IPS DF 4.7 (cell line): ENCODE measurements around the gene LAMP2.

ENCODE experiments used
- DNase-seq: peaks from one replicate; pipeline ENCODE4 v3.0.0-alpha.2; 2013; ENCODE audit warnings: low spot score; ENCODE audit errors: extremely low read depth

The LAMP2 gene

DNA sequence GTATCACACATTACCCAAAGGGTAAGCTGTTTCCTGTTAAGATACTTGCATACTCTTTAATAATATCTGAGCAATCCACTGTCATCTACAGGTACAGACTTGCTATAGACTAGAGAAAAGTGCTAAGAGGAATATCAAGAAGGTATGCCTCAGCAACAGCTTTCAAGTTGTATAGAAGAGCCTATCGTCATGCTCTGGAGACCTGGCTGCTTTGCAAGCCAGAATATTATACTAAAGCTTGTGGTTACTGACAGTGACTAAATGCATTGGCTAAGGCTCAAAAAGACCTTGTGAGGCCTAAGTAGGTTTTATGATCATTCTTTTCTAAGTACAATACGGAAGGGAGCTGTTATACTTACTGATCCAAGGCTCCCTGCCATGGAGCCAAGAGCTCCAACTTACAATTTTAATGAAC, 11.3 kb downstream of the LAMP2 start:
- DNase-seq, result no peak

DNA sequence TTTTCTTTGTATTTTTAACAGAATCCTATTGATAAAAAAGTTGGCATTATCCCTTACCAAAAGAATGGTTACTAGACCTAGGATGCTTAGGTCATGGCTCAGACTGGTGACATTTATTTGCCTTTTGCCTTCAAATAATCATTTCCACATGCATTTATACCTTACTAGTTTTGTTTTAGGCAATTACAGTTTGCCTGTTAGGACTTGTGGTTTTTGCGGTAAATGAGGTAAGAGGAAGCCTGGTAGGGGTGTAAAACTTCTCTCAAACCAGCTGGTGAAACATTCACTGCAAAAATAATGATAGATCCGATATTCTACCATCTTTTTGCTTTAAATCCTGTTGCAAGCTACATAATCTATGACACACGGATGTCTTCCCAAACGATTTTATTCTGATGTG, 12.1 kb downstream of the LAMP2 start:
- no peak for DNase-seq

DNA sequence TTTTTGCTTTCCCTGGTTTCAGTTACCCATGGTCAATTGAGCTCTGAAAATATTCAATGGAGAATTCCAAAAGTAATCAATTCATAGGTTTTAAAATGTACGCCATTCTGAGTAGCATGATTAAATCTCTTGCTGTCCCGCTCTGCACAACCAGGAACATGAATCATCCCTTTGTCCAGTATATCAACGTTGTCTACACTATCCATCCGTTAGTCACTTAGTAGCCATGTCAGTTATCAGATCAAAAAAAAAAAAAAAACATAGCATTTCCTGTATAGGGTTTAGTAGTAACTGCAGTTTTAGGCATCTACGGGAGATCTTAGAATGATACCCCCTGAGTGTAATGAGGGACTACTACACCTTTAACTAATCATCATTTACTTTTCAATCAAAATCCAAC, 15.1 kb downstream of the LAMP2 start:
- DNase-seq, result no peak

DNA sequence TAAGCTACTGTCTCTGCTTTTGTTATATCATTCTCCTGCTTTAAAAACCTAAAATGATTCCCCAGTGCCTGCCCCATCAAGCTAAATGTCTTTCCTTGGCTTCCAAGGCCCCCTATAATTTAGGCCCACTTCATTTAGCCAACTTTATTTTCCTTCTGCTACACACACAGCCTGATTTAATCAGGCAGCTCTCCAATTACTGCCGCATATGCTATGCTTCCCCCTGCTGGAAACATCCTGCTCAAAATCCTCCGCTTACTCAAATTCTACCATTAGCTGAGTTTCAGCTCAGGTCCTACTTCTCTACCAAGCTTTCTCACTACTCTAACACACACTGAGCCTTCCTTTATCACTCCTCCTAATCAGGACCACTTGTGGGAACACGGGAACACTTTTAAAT, 17.0 kb downstream of the LAMP2 start:
- no peak for DNase-seq

DNA sequence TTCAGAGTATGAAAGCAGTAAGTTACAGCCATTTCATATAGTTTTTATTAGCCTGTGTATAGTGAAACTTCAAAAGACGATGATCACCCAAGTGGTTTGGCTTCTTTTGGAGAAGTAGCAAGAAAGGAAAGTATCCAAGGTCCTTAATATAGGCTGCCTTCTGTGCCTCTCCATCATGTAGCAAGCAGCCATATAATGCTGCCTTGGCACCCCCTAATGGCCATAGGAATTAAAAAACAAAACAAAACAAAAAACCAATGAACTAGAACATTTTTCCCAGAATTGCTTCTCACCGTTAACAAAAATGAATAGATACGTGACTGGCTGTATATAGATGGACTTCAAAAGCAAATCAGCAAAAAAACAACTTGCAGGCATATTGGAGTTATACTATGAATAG, 18.9 kb downstream of the LAMP2 start:
- DNase-seq, result no peak

DNA sequence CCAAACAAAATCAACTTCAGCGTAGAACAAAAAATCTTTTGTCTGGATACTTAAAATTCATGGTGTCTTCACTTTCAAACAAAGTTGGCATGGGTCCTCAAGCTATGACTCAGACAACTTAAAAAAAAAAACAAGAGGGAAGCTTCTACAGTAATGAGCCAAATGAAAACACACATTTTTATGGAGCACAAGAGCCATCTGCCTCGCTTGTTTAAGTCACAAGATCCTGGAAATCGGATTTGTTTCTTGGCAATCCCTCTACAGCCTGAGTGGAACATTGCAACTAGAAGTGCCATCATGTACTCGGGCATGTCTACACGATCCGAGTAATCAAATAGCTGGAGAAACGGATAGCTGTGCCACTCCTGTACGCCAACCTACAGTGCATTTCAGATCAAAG, 22.6 kb downstream of the LAMP2 start:
- DNase-seq, result no peak

DNA sequence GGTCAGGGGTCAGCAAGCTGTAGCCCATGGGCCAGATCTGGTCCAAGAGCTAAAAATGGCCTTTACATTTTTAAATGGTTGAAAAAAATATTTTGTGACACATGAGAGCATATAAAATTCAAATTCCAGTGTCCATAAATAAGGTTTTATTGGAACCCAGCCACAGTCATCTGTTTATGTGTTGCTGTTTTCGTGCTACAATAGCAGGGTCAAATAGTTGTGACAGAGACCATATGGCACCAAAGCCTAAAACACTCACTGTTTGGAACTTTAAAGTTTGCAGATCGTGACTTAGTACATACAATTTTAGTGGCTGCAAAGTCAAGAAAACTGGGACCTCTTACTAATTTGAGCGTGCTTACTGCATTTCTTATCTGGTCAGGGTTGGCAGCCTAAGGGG, 29.2 kb downstream of the LAMP2 start:
- DNase-seq, result no peak

DNA sequence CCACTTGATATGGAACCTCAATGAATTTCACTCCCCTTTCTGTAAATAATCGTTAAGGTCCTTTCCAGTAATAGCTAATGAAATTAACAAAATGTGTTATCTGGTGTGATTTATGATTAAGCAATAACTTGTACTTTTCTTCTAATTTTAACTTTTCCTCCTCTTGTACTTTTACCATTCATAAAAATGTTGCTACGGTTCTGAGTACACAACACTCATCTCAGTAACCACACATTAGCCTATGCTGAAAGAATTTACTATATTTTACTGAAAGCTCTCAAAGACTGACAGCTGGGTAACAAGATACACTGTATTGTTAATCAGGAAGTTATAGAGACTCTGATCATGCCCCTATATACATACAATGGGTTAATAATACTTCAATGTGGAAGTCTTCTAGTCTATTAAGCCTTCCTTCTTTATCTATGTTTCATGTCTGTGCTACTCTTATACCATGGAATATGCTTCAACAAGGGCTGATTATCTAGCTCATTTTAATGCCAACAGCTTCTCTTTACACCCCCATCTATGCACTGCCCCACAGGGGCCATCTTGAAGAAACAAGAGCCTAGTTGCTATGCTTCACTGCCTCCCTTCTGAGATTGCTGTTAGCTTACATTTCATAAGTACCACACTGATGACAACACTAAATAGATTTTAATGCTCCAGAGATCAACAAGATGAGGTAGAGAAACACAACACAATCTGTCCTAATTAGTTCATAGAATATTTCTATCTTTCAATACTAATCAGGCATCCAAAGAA, 39.1 kb downstream of the LAMP2 start:
- no peak for DNase-seq

DNA sequence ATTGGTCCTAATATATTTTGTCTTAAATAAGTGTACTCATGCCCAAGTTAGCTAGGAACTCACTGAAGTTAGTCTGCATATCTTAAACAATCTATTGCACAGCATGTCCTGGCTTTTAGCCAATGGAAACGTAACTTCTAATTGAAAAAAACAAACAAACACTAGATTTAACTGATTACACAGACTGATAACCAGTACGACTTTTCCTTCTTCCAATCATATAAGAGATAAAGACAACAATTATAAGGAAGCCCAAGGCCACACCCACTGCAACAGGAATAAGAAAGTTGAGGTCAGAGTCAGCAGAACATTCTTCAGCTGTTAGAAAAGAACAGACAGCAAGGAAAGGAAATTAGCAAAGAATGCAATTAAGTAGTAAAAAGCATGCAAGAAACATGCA, 40.8 kb downstream of the LAMP2 start:
- DNase-seq, result no peak

DNA sequence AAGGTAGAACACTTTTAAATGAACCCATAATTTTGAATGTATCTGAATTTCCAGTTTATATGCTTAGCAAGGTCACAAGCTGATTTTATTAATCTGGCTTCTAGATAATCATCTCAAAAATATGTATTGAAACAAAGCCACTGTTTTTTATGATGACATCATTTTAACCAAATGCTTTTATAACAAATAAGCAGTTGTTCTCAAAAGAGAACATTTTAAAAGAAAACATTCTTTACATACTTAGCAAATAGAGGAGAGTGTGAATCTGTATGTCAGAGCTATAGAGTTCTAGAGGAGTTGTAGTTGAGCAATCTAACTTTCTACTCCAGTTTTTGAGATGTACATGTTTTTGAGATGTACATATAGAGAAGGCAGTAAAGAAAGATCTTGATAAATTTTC, 42.5 kb downstream of the LAMP2 start:
- DNase-seq, result no peak

DNA sequence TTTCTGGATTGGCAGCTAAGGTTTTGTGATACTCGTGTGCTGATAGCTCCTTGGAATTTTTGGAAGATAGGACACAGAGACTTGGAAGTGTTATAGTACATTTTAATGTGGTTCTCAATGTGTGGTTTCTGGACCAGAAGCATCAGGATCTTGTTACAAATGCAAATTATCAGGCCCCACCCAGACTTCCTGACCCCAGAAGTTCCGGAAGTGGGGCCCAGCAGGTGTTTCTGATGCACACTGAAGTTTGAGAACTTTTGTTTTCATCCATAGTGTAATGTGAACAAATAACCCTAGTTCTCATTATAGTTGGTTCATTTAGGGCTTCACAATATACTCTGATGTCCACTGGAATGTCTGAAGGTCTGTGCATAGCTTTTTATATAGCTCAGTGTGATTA, 49.6 kb downstream of the LAMP2 start:
- DNase-seq, result no peak

DNA sequence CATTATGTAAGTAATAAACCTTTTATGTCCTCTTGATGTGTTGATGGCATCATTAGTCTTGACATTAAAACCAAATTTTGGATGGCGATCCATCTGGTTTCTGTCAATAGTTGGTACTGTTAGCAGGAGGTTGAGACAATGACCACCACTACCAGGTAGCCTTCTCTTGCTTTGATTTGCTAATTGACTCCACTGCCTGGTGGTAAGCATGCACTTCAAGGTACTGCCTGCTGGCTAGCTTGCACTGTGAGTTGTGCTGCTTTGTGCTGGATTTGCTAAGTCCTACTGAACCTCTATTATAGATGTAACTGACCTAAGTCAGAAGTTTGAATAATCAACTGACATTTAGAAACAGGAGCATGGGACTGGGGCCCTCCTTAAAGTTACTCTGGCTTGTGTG, 60.9 kb downstream of the LAMP2 start:
- no peak for DNase-seq

DNA sequence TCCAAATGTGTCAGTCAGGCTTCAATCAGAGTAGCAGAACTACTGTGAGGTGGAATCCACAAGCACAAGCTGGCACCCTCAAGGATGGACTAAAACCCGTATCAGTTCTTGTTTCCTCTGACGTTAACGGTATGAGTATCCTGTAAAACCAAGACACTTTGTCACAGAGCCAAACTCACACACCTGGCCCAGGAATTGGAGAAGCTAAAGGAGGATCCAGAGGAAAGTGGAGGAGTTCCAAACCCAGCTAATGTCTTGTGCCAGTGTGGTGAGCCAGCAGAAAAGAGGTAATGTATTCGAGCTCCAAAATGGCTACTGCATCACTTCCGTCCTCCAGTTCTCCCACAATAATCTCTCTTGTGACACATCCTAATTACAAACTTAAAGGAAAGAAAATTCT, 62.5 kb downstream of the LAMP2 start:
- no peak for DNase-seq

DNA sequence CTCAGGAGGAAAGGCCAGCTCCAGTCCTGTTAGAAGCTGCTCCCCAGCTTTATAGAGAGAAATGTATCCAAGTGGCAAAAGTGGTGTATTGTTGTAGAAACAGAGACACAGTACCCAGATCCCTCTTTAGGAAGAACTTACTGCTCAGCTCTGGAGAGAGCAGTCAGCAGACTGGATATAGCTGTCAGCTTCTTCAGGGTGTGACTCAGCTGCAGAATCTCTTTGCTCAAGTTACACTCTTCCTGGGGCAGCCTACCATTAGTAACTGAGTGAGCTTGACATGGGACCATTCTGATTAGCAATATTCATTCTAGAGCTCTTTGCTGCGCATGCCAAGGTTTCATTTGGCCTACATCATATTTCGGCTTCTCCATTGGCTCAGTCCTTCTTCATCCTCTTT, 66.7 kb downstream of the LAMP2 start:
- no peak for DNase-seq

DNA sequence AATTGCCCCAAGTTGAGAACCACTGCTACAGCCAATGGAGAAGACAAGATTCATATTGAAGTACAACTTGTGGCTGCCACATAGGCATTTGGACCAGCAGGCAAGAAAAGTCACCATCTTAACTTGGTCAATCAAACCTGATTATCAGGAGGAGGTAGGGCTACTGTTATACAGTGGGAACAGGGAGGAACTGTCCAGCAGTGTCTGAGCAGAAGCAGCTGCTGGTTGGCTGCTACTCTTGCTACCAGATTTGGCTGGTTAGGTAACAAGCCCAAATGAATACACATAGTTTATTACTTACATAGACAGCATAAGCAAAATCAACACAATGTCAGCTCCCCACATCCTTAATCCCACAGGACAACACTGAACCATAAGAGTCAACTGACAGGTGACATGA, 67.8 kb downstream of the LAMP2 start:
- no peak for DNase-seq

DNA sequence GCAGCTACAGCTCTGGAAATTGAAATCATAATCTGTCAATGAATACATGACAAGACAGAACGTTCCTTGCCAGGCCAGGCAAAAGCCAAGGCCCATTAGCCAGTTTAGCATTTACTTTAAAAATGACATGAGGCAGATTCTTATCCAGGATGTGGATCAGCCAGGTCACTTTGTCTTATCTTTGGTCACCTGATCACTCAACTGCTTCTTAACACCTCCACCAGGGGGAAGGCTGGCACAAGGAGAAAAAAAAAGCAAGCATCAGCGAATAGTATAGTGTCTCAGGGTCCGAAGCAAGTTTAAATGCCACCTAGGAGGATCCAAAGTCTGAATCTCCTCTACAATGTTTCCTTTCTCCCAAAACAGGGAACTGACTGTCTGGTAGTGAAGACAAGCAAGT, 88.4 kb downstream of the LAMP2 start:
- peak; percentile 9 for DNase-seq

DNA sequence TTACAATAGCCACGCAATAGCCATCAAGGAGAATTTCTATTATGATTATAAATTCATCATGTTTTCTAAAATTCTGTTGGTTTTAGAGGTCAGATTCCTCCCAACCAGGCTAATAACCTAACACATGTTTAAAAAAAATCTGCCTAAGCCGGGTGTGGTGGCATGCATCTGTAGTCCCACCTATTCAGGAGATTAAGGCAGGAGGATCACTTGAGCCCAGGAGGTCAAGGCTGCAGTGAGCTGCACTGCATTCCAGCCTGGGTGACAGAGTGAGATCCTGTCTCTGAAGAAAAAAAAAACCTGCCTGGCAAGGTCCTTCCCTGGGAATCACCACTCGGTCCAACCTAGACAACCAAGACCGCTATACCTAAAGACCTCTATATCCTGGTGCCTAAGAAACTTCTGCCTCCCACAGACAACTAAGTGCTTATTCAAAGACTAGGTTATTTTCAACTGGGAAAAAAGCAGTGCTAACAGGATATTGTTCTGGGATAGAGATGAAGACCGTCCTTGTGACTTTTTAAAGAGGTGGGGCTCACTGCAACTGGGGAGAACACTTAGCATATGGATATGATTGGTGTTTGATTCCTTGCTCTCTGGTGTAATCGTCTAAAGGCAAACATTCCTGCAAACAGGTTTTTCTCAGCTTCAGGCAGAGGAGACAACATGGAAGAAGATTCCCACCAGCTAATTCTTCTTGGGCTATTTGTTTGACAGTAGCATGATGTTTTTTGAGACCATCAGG, 89.0 kb downstream of the LAMP2 start:
- DNase-seq, result no peak

DNA sequence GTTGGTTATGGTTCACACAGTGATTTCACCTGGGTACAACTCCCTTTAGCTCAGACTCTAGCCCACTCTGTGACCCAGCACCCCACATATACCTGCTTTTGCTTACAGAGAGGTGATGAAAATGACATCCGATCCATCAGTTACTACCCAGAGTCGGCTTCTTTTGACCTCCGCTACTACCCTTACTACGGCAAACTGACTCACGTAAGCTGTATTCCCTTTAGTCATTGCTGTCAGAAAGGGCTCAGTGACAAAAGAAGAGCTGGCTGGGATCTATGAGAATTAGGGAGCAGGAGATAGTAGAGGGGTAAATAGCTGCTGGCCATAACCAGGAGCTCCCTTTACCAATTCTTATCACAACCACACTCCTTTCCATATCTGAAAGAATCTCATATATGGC, 90.5 kb downstream of the LAMP2 start:
- DNase-seq, result no peak
